ENCODE measurements around the gene TMEM106A.
"Not testable (repeated sequence)": the region's sequence is repeated elsewhere in the genome, so short reads cannot be mapped to it uniquely, and the experiment has no call there.

TMEM106A gene

GRCh38 chr17:43211480-43212402 lies at the start of gene TMEM106A:
Gene TMEM106A, plus strand, starts transcription at chr17:43211875. Its CDS starts 1,167 bp downstream, at chr17:43213042.
- DNase-seq (ENCODE audit: insufficient read length, low spot score) (peak; percentile 86), FAIRE-seq (no peak)
- peak; percentile 57; the same call in 1 of the 2 replicates for TF ChIP-seq POLR2A (IDR thresholded peaks at IDR 0.05; ENCODE audit: low read depth, low read length)

GRCh38 chr17:43165971-43166370 lies 45.7 kb upstream of the TMEM106A start:
- DNase-seq (ENCODE audit: insufficient read length, low spot score); FAIRE-seq: not testable (repeated sequence)

GRCh38 chr17:43169561-43170139 lies 42.0 kb upstream of the TMEM106A start:
- FAIRE-seq (no peak), DNase-seq (ENCODE audit: insufficient read length, low spot score) (peak; percentile 17)
- TF ChIP-seq POLR2A (IDR thresholded peaks at IDR 0.05; ENCODE audit: low read depth, low read length): no peak

- FAIRE-seq: peak; percentile 60
- DNase-seq (ENCODE audit: insufficient read length, low spot score): peak; percentile 89
- no peak for TF ChIP-seq POLR2A (IDR thresholded peaks at IDR 0.05; ENCODE audit: low read depth, low read length)
Observed at GRCh38 chr17:43170140-43170765, 41.4 kb upstream of the TMEM106A start.

GRCh38 chr17:43170766-43171585 lies 40.7 kb upstream of the TMEM106A start, which contains the start of gene NBR1:
Gene NBR1, plus strand, starts transcription at chr17:43171214. Its CDS starts 4,586 bp downstream, at chr17:43175800.
- peak; percentile 45 for FAIRE-seq
- TF ChIP-seq POLR2A (IDR thresholded peaks at IDR 0.05; ENCODE audit: low read depth, low read length): peak; percentile 54

GRCh38 chr17:43171586-43172487 lies 39.8 kb upstream of the TMEM106A start:
- DNase-seq (ENCODE audit: insufficient read length, low spot score): peak; percentile 57
- no peak for TF ChIP-seq POLR2A (IDR thresholded peaks at IDR 0.05; ENCODE audit: low read depth, low read length)
- peak; percentile 52 for FAIRE-seq

More at GRCh38 chr17:43170766-43171585, 40.7 kb upstream of the TMEM106A start, which contains the start of gene NBR1:
- DNase-seq (ENCODE audit: insufficient read length, low spot score): peak; percentile 82

GRCh38 chr17:43175213-43176118 lies 36.2 kb upstream of the TMEM106A start:
- FAIRE-seq (no peak), DNase-seq (ENCODE audit: insufficient read length, low spot score) (no peak)
- no peak for TF ChIP-seq POLR2A (IDR thresholded peaks at IDR 0.05; ENCODE audit: low read depth, low read length)

GRCh38 chr17:43176119-43176570 lies 35.5 kb upstream of the TMEM106A start:
- TF ChIP-seq POLR2A (IDR thresholded peaks at IDR 0.05; ENCODE audit: low read depth, low read length): no peak
- no peak for DNase-seq (ENCODE audit: insufficient read length, low spot score)
- no peak for FAIRE-seq

- no peak for DNase-seq (ENCODE audit: insufficient read length, low spot score)
- no peak for FAIRE-seq
- no peak for TF ChIP-seq POLR2A (IDR thresholded peaks at IDR 0.05; ENCODE audit: low read depth, low read length)
Observed at GRCh38 chr17:43183921-43184320, 27.8 kb upstream of the TMEM106A start.

GRCh38 chr17:43186656-43187055 lies 25.0 kb upstream of the TMEM106A start:
- not testable (repeated sequence) for DNase-seq (ENCODE audit: insufficient read length, low spot score); FAIRE-seq

- DNase-seq (ENCODE audit: insufficient read length, low spot score): no peak
- no peak for TF ChIP-seq POLR2A (IDR thresholded peaks at IDR 0.05; ENCODE audit: low read depth, low read length)
- FAIRE-seq: no peak
Observed at GRCh38 chr17:43193251-43193650, 18.4 kb upstream of the TMEM106A start.
